SU-DHL-6 (cell line): ENCODE data around the gene FOXE1.

Source experiments
- CTCF ChIP-seq: fragments of 200-600 bp; sonication (generic); IDR thresholded peaks from one replicate; pipeline ENCODE4 v1.5.1; 2017; ENCODE audit warnings: antibody characterized with exemption, mild to moderate bottlenecking, low read length, moderate library complexity; ENCODE audit not compliant: insufficient read depth, poor library complexity, severe bottlenecking
- EZH2phosphoT487 ChIP-seq: fragments of 200-600 bp; sonication (generic), shearing (Covaris generic); conservative IDR thresholded peaks from 2 replicates; pipeline ENCODE4 v1.6.1; 2018; ENCODE audit warnings: mild to moderate bottlenecking, antibody characterized with exemption, low read length, moderate library complexity, mixed read lengths

DNA sequence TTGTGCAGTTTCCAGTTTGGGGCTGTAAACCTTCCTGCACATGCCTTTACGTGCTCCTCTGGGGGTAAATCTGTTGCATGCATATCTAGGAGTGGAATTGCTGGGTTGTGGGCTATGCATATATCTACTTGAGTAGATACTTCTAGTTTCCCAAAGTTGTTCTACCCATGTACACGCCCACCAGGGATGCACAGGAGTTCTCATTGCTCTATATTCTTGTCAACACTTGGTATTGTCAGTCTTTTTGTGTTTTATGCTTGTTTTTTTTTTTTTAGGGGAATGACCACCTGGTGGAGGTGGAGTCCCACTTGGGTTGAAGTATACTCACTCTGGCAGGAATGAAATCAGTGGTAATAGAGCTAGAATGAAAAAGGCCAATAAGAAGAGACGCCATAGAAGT lies 23.0 kb downstream of the FOXE1 start:
- TF ChIP-seq CTCF: no peak
- TF ChIP-seq EZH2phosphoT487: no peak
